Left kidney (tissue), 2 donors: Measurements from ENCODE around the gene TACR2. TPM values are rescaled to one million over a fixed set of nuclear protein-coding genes. Genes with fewer than 3 reads are reported as not detected.

Experiments
- DNase-seq: peaks from one replicate; pipeline ENCODE4 v3.0.0-alpha.2; 2013
- polyA plus RNA-seq: library from polyadenylated mRNA; unstranded; fragments of 120-200 nt; gene quantifications from one replicate; pipeline ENCODE4 v1.2.1, GENCODE V29; 2013; ENCODE audit not compliant: insufficient read length

TACR2 gene
- polyA plus RNA-seq, 1 donor, result 0.38 TPM

DNA sequence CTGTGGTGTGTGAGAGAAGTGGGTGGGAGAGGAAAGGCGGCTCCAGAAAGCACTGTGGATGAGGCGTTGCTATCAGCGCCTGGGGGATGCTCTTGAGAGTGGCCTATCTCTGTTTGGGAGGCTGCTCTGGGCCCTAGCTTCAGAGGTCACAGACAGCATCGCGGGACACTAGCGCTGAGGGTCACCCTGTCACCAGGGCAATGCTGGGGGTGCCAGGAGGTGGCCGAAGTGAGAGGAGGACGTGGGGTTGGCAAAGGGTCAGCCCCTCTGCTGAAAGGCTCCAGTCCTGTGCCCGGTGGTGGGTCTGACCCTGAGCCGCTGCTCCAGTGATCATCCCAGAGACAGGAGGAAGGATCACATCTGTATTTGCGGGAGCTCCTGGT lies 3.0 kb upstream of the TACR2 start:
- no peak for DNase-seq

DNA sequence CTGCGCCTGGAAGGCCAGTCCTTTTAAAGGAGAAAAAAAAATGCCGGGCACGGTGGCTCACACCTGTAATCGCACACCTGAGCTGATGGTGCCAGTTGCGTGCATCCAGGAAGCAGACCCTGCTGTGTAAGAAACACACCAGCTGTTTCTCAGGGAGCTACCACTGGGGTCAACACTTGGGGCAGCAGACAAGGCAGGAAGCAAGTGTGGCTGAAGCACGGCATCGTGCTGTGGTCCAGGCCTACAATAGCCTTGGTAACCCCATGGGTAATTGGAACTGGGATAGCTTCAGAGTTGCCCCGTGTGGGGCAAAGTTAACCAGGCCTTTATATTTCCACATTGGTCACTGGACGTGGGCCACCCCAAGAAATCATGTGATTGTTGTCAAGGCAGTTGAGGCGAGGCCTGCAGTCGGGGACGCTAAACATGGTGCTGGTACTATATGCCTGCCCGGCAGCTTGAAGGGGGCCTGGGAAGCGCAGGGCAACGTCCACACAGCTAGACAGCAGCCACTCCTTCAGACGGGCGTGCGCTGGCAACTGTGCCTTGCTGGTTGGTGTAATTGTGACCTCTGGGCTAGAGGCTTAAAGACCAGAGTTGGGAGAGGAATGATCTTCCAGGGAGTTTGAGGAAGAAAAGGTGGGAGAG lies 2.5 kb upstream of the TACR2 start:
- DNase-seq, result no peak

DNA sequence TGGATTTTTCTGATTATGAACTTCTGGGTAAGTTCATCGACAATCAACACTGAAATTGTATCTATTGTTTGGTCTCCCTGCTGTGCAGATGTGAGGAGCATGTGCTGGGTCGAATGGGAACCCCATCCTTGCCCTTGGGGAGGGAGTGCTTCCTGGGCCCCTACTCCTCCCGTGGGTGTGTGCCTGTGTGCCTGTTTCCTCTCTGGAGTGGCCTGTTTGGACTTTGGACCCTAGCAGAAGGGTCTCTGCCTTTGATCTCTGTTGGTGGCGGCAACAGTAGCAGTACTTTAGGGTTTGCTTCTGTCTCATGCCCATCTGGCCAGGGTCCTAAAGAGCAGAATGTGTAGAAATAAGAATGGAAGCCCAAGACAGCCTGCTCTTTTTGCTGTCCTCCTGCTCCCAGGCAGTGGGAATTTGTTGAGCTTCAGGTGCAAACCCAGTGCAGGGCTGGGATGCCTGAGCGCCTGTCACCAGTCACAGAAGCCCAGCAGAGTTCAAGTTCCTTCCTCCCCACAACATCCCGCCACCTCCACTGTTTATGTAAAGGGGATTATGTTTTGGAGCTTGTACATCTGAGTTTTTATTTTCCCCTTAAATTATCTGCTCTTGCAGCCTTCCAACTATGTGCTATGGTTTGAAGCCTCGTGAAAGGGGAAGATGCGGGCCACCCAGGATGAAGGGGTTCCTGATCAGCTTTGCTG lies 1.5 kb upstream of the TACR2 start:
- no peak for DNase-seq

DNA sequence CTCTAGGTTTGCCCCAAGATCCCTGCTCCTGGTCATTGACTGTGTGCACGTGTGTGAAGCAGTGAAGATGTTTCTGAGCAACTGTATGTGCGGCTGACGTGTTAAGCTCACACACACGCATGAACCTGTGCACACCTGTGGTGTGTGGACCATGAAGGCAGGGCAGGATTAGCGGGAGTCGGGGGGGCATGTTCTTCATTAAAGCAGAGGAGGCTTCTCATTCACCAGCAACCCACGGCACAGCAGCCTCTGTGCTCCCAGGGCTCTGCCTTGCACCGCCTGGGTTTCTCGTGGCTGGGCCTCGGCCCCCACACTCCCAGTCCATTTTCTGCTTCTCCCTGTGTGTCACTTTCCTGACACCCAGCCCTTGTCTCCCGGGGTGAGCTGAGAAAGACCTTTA lies 824 bp upstream of the TACR2 start:
- no peak for DNase-seq

DNA sequence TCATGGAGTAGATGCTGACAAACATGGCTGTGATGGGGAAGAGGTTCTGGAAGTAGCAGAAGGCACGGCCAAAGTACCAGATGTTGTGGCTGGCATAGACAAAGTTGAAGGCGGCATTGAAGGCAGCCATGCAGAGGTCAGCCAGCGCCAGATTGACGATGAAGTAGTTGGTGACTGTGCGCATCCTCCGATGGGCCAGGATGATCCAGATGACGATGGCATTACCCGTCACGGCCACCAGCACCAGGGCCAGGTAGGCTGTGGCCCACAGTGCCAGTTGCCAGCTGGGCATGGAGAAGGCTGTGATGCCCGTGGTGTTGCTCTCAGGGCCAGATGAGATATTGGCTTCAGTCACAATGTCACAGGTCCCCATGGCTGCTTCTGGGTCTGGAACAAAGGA lies 767 bp downstream of the TACR2 start:
- no peak for DNase-seq

DNA sequence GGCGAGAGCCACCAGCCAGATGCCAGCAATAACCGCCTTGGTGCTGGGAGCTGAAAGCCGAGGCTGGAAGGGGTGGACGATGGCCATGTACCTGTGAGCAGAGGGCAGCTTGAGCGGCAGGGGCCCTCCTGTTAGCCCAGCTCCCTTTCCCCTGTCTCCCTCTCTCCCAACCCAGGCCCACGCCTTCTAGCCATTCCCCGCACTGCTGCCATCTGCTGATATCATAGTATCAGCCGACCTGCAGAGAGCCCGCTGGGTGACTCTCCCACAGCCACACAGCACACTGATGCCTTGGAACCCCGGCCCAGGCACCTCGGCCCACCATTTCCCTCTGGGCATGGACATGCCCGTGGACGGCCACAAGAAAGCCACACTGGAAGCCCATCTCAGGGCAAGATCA lies 1.7 kb downstream of the TACR2 start:
- no peak for DNase-seq

DNA sequence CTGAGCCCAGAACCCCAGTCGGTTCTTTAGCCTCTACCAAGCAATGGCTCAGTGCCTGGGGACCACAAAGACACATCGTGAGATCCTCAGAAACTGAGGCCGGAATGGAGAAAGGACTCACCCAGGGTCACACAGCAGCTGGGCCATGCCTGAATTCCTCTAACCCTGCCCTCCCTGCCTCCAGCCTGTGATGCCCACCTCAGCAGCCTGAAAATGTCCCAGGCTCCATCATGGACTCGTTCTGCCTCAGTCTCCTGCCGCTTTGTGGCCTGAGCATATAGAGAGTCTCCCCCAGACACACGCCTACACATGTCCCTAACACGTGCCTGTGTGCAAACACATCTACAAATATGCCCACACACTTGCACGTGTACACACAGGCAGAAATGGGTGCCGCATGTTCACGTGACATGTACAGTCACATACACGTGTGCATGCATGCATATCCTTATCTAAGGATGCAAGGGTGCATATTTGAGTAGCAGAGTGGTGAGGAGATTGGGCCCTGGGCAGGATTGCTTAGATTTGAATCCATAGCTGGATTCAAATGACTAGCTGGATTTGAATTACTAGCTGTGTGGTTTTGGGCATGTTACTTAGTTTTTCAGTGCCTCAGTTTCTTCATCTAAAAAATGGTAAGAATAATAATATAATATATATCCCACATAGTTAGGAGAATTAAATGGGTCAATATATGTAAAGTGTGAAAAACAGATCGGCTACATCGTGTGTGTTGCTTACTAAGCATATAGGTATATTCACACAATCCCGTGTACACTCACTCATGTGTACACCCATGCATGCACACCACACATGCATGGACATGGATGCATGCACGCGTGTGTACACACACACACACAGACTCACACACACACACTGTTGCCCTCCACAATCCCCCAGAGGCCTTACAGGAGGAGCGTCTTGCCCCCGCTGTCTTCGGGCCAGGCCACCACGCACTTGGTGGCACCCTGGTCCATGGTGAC lies 2.4 kb downstream of the TACR2 start:
- no peak for DNase-seq

DNA sequence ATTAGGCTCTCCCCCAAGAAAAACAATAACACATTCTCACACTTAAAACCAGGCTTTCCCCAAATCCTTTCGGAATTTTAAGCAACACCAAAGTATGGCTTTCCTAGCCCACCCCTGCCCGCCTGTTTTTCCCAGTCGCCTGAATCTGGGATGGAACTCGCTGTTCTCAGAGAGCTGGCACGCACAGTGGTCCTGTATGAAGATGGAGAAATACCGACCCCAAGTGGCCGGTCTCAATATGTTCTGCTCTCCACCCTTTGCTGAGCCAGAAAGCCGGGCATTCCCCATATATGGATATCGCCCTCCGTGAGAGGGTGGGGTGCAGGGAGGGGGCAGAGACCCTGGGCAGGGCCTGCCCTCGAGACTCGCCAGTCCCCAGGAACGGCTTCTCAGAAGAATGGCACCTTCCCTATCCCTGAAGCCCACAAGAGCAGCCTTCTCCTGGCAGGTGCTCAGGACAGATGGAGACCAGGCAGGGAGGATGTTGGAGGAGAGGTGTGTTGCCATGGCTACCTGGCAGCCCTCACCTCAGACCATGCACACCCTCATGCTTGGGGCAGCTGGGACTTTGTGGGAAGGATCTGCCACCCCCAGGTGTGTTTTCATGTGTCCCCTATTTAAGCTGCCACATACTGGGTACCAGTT lies 3.4 kb downstream of the TACR2 start:
- peak; percentile 54 for DNase-seq

DNA sequence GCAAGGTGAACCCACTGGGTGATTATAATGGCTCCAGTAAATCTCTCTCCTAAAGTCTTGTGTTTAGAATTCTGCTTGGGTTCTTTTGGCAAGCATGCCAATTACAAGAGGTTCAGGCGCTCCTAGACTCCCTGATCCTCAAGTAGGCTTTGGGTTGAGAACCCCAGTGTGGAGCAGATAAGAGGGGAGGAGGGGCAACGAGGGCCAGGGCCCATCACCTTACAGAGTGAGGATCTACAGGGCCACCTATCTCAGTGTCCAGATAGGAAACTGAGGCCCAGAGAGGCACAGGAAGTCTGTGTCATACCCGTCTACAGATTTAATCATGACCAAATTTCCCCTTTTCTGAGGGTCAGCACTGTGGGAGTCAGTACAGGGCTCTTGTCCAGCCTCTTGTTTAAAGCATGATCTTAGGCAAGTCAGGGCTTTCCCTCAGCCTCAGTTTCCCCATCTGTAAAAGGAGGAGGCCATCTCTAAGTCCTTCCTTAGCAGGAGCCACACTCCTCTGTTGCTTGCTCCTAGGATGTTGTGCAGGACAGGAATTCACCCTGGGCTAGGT lies 4.4 kb downstream of the TACR2 start:
- no peak for DNase-seq

DNA sequence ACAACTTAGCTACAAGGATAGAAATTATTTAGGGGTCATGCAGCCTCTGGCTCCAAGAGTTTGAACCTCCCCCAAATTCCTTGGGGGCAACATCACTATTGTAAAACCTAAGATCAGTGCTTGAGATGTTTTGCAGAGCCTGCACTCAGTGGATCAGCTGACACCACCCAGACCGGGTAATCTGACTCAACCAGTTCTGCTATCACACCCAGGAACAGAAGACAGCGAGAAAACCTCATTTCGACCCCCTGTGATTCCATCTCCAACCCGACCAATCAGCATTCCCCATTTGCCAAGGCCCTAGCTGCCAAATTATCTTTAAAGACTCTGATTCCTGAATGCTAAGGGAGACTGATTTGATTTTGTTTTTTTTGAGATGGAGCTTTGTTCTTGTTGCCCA lies 5.2 kb downstream of the TACR2 start:
- no peak for DNase-seq

DNA sequence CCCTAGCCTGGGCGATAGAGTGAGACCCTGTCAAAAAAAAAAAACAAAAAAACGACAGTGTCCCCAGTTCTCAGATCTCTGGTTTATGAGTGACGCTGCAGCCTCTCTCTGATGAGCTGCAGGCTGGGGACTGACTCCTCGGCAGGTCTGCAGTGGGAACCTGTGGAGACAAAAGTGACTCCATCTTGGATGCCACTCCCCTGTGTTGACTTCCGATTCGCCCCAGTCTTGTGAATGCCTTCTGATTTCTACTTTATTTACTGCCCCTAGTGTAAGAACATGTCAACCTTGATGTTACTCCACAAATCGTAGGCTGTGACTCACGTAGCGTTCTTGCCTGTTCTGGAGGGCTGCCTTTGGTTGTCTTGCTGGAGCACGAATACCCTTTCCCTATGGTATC lies 6.2 kb downstream of the TACR2 start:
- DNase-seq, result no peak

DNA sequence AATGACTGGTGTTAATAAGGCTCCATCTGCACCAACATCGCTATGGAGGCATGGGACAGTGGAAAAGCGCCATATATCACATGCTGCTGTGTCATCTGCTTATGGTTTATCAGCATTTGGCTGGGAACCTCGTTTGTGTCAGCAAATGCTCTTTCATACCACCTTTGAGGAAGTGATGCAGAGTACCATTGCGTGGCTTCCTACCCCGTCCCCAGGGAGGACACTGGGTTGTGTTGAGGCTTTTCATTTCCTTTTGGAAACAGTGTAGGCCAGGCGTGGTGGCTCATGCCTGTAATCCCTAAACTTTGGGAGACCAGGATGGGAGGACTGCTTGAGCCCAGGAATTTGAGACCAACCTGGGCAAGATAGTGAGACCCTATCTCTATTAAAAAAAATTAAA lies 6.8 kb downstream of the TACR2 start:
- DNase-seq, result no peak

DNA sequence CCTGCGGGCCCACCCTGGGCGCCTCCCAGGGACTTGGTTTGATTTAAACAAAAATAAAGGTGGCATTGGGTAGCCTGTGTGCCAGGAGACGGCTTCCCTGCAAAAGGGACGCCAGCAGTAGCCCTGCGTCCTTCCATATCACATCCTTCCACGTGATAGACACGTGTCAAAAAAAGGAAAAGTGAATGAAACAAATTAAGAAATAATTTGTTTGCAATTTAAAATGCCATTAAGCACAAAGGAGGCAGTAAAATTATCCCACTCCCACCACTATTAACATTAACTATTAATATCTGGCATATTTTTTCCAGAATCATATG lies 7.6 kb downstream of the TACR2 start:
- no peak for DNase-seq

DNA sequence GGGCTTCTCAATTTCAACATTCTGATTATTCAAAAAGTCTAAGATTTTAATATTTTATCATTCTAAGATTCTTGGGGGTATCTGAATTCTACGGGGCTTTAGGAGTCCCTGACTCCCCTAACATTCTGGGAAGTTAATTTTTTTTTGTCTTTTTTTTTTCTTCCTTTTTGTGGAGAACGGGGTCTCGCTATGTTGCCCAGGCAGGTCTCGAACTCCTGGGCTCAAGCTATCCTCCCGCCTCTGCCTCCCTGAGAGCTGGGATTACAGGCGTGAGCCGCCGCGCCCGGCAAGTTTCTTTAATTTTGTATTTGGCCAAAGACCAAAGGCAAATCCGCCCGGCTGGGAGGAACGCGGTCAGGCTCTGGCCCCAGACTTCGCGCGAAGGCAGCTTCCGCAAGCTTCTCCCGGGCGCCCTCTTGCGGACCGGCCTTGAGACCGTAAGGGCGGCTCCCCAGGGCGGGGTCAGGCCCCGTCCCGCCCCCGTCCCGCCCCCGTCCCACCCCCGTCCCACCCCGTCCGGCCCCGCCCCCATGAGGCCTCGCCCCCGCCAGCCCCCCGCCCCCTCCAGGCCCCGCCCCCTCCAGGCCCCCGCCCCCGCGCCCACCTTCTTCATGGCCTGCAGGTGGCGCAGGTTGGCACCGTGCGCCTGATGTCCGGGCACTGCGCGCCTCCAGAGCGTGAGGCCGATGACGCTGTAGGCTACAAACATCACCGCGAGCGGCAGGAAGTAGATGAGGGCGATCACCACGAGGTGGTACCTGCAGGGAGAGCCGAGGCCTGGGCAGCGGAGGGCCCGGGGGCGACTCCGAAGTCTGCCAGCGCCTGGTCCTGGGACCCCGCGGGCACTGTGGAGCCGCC lies 8.2 kb downstream of the TACR2 start:
- DNase-seq, result peak; percentile 90

DNA sequence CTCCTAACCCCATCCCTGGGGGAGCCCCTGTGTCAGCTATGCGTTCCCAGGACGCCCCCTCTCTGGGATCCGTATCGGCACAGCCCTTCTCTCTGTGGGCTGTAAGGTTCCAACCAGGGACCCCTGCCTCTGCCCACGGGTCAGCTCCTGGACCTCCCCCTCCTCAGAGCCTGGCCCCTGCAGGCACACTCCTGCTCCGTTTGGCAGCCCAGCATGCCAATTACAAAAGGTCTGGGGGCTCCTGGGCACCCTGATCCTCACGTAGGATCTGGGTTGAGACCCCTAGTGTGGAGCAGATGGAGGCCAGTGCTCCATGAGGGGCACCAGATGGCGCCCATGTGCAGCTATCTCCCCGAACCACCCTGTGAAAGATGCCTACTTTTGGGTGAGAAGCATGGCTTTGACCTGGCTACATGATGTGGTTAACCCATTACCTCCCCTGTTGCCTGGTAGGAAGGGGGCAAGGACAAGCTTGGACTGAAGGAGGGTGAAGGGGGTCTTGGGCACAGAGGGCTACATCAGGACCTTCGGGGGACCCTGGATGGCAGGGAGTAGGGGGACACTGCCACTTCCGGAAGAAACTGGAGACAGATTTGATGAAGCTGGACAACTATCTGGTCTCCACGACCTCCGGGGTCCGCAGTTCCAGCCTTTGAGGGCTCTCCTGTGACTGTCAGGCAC lies 9.0 kb downstream of the TACR2 start:
- no peak for DNase-seq

DNA sequence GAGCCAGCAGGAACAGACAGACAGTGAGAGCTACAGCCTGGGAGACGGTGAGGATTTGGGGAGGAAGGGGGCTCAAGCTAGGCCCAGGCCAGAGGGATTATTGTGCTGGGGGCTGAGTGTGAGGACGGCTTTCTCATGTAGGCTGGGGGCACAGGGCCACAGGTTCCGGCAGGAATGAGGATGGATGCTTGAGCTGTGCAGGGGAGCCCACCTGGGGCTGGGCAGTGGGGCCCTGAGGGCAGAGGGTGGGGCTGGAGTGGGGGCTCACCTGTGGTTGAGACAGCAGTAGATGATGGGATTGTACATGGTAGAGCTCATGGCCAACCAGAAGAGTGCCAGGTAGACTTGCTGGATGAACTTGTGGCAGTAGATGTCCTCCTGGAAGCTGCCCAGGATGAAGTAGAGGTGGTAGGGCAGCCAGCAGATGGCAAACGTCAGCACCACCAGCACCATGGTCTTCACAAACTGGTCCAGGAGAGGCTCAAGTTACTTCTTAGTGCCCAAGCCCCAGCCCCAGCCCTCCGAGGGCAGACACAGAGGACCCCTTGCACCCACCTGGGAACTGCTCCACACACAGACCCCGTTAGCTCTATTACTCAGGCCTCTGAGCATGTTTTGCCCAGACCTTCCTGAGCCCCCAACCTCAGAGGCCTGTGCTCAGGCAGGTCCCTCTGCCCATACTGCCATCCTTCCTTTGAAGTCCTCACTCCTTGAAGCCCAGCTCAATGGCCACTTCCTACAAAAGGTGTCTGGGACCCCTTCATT lies 9.7 kb downstream of the TACR2 start:
- no peak for DNase-seq

DNA sequence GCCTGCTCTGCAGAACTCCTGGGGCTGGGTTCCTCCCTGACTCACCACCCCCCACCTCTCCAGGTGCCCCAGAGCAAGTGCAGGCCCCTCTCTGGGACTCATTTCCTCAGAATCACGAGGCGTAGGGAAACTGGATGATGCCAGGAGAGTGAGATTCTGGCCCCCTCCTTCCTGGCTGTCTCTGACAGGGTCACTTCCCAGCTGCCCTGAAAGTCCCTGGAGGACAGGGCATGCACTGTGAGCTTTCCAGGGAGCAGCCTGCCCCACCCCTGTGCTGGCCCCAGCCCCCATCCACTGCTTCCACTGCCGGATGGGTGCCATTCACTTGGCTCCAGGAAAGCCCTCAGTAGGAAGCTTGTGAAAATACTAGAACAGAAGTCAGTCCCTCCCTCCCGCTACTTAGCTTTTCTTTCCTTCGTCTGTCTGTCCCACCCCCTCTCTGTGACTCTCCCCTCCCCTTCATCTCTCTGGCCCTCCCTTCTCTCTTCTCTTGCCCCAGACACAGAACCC lies 10.4 kb downstream of the TACR2 start:
- DNase-seq, result no peak

DNA sequence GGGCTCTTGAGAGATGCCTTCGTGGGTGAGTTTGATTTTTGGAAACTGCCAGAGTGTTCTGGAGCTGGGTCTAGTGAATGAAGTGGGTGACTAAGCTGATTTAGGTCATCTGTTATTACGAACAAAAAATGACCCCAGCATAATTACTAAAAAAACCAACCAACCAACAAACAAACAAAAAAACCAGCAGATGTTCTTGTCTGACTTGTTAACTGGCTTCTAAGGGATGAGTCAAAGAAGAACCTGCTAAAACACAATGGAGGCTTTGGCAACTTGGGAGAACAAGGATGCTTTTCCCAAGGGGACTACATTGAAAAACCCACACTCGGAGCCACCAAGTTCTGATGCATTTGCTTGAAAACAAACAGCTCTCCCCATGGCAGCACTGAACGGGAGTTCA lies 11.5 kb downstream of the TACR2 start:
- DNase-seq, result no peak

DNA sequence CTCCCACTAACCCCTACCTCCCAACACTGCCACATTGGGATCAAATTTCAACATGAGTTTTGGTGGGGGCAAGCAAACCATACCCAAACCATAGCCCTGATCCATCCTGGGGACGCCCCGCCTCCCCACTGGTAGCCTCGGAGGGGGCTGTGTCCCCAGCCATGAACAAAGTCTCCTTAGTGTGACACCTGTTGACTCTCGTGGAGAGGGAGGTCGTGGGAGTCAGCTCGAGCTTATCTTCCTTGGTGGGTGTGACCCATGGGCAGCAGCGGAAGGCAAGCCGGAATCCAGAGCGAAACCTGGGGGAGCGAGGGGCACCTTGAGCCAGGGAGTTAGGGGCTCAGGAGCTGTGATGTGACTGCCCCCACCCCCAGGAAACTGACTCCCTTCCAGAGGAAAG lies 11.9 kb downstream of the TACR2 start:
- no peak for DNase-seq

DNA sequence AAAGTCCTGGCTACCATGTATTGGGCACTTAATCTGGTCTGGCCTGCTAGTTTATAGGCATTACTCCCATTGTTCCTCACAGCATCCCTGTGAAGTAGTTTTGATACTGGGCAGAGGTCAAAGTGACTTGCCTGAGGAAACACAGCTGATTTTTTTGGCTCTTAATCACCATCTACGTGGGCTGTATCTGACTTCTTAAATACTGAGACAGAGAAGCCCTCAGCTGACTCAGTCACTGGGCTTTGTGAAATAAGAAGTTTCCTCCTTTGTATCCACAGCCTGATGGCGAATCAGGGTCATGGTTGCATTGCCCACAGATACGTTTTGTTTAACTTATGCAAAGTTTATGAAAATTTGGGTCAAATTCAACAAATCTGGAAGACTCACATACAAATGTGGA lies 13.2 kb downstream of the TACR2 start:
- DNase-seq, result no peak
